ENCODE measurements around the gene ENAH. TPM values are rescaled to one million over a fixed set of nuclear protein-coding genes. Genes with fewer than 3 reads are reported as not detected.

ENAH gene
- total RNA-seq, 1 donor from 2014 or later = 265 TPM

DNA sequence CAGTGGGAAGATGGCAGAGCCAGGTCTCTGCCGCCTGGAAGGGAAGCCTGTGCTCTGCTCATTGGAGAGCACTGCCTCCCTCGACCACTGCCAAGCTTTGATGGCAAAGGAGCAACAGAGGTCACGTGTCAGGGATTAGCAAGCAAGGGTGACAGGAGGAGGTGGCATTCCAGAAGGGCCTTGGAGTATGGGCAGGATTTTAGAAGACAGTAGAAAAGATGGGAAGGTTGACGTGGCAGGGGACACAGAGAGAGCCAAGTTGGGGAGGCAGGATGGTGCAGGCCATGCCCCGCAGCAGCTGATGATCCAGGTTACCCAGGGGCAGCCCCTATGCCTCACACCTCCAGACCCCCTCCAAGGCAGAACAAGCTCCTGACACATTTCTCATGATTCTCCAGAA lies 203.1 kb downstream of the ENAH start:
- H3K4me3 Mint-ChIP-seq (ENCODE audit: unreplicated experiment) = no peak overlapping the region
- H3K27me3 Mint-ChIP-seq (ENCODE audit: unreplicated experiment) = peaks cover 11% of the 10 kb centered on the region
- H3K9me3 Mint-ChIP-seq (ENCODE audit: unreplicated experiment) = peaks cover 3% of the 10 kb centered on the region
- H3K4me1 Mint-ChIP-seq (ENCODE audit: low read depth, unreplicated experiment) = peaks cover 5% of the 10 kb centered on the region
- peaks cover 3% of the 10 kb centered on the region for H3K36me3 Mint-ChIP-seq (ENCODE audit: unreplicated experiment)
- no peak overlapping the region for H3K27ac Mint-ChIP-seq (ENCODE audit: unreplicated experiment)
- no peak for DNase-seq
- TF ChIP-seq, protein P1, sequence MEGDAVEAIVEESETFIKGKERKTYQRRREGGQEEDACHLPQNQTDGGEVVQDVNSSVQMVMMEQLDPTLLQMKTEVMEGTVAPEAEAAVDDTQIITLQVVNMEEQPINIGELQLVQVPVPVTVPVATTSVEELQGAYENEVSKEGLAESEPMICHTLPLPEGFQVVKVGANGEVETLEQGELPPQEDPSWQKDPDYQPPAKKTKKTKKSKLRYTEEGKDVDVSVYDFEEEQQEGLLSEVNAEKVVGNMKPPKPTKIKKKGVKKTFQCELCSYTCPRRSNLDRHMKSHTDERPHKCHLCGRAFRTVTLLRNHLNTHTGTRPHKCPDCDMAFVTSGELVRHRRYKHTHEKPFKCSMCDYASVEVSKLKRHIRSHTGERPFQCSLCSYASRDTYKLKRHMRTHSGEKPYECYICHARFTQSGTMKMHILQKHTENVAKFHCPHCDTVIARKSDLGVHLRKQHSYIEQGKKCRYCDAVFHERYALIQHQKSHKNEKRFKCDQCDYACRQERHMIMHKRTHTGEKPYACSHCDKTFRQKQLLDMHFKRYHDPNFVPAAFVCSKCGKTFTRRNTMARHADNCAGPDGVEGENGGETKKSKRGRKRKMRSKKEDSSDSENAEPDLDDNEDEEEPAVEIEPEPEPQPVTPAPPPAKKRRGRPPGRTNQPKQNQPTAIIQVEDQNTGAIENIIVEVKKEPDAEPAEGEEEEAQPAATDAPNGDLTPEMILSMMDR (IDR thresholded peaks at IDR 0.05; ENCODE audit: partially characterized antibody, unreplicated experiment) = no peak

DNA sequence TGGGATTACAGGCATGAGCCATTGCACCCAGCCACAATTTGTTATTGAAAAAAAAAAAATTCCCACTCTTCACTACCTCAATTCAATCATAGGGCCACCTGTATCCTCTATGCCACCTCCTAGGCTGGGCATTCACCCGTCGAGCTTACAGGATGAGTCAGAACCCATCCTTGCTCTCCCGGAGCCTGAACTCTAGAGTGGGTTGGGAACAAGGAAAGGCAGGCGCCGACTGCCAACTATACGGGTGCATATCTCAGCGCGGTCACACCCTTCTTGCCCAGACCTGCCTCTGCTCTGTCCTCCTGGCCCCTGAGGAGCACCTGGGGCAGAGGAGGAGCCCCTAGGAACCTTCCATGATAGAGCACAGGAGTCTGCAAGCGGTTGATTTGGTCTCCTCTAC lies 203.7 kb downstream of the ENAH start:
- Mint-ChIP-seq H3K36me3 (ENCODE audit: unreplicated experiment) (no peaks in the 10 kb centered on the region), H3K9me3 (ENCODE audit: unreplicated experiment) (peaks cover 3% of the 10 kb centered on the region), H3K27me3 (ENCODE audit: unreplicated experiment) (peaks cover 11% of the 10 kb centered on the region), H3K4me3 (ENCODE audit: unreplicated experiment) (no peak overlapping the region), H3K27ac (ENCODE audit: unreplicated experiment) (no peak overlapping the region), H3K4me1 (ENCODE audit: low read depth, unreplicated experiment) (peaks cover 5% of the 10 kb centered on the region)
- TF ChIP-seq, protein P1 (IDR thresholded peaks at IDR 0.05; ENCODE audit: partially characterized antibody, unreplicated experiment) = no peak
- DNase-seq = no peak

DNA sequence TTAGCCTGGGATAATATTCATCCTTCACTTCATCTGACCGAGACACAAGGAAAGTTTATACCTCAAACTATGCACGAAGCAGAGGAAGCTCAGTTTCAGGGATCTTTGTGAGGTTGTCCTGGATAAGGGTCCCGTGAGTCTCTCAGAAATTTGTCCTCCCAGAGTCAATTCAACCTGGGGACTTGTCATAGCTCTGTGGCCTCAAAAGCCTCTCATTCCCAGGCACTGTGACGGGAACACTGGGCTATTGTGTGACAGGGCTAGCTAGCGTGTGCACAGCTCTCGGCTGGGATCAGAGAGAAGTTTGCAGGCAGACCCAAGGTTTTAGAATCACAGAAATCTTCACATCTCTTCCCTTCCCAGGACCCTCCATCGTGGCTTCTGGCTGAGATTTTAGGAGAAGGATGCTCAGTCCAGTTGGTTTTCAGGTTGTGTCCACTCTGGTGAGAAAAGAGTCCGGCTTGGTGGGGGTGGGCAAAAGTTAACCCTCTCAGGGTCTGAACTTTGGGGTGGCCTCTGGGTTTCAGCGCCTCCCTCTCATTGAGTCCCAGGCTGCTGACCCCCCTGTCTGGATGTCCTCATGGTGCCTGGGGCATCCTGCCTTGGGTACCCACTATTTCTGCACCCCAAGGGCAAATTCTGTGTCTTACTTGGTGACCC lies 204.6 kb downstream of the ENAH start:
- Mint-ChIP-seq H3K27me3 (ENCODE audit: unreplicated experiment) (peaks cover 7% of the 10 kb centered on the region), H3K27ac (ENCODE audit: unreplicated experiment) (no peak overlapping the region), H3K4me1 (ENCODE audit: low read depth, unreplicated experiment) (peaks cover 5% of the 10 kb centered on the region), H3K4me3 (ENCODE audit: unreplicated experiment) (no peak overlapping the region), H3K36me3 (ENCODE audit: unreplicated experiment) (no peaks in the 10 kb centered on the region), H3K9me3 (ENCODE audit: unreplicated experiment) (peaks cover 3% of the 10 kb centered on the region)
- TF ChIP-seq, protein P1 (IDR thresholded peaks at IDR 0.05; ENCODE audit: partially characterized antibody, unreplicated experiment) = no peak
- no peak for DNase-seq

DNA sequence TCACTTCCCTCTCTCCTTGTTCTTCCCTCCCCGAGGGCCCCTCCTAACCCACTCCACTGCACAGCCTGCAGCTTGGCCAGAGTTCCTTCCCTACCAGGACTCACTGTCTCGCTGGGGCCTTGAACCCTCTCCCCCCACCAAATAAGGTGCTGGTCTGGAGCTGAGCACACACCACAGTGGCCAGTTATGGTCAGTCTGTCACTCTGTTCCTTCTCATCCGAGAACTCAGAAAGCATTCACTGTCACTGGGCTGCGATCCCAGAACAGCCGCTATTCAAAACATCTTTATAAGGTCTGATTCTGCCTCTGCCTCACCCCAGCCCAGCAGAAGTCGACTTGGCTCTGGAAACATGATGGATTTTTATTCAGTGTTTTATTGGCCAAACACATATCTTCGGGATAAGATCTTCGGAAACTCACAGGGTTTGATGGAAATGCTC lies 205.3 kb downstream of the ENAH start:
- Mint-ChIP-seq H3K27ac (ENCODE audit: unreplicated experiment) (no peak overlapping the region), H3K4me1 (ENCODE audit: low read depth, unreplicated experiment) (peaks cover 5% of the 10 kb centered on the region), H3K27me3 (ENCODE audit: unreplicated experiment) (peaks cover 6% of the 10 kb centered on the region), H3K4me3 (ENCODE audit: unreplicated experiment) (no peak overlapping the region), H3K9me3 (ENCODE audit: unreplicated experiment) (peaks cover 3% of the 10 kb centered on the region), H3K36me3 (ENCODE audit: unreplicated experiment) (no peaks in the 10 kb centered on the region)
- no peak for DNase-seq
- TF ChIP-seq, protein P1 (IDR thresholded peaks at IDR 0.05; ENCODE audit: partially characterized antibody, unreplicated experiment) = no peak

DNA sequence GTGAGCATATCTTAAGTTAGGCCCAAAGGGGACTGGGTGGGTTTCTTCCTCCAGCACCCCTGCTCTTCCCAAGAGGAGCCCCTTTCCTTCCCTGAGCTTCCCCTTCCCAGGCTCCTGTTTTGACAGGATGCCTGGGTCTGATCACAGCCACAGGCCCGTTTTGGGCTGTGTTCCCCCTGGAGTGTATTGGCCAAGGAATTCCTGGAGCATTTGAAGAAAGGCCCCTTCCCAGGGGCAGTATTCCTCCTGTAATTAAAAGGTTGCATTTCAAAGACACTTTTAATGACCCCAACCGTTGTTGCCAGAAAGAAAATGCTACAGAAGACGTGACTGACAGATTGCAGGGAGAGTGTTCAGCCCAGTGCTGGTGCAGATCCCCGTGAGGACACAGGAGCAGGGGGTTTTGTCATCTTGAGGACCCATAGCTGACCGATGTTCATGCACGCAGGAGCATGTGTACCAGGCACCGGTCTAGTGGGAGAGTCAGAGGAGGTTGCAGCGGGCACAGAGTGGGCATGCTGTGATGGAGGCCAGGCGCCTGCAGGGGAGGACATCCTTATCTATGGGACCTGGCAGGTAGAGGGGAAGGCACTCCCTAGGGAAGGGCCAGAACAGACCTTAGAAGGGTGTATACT lies 205.8 kb downstream of the ENAH start:
- Mint-ChIP-seq H3K4me3 (ENCODE audit: unreplicated experiment) (no peak overlapping the region), H3K36me3 (ENCODE audit: unreplicated experiment) (no peaks in the 10 kb centered on the region), H3K9me3 (ENCODE audit: unreplicated experiment) (peaks cover 3% of the 10 kb centered on the region), H3K27ac (ENCODE audit: unreplicated experiment) (no peak overlapping the region), H3K4me1 (ENCODE audit: low read depth, unreplicated experiment) (peaks cover 5% of the 10 kb centered on the region), H3K27me3 (ENCODE audit: unreplicated experiment) (peaks cover 6% of the 10 kb centered on the region)
- TF ChIP-seq, protein P1 (IDR thresholded peaks at IDR 0.05; ENCODE audit: partially characterized antibody, unreplicated experiment) = no peak
- DNase-seq = no peak

Measured in glutamatergic neuron (in vitro differentiated cells).